GM12878 (cell line): ENCODE data around the gene DYNC1I2. TPM values are rescaled to one million over a fixed set of nuclear protein-coding genes. Genes with fewer than 3 reads are reported as not detected.

Experiments
- ATAC-seq: fragments of 200-7000 bp; cut with Tn5 transposase; 3 replicates; pipeline ENCODE4 v1.9.1; 2020; ENCODE audit warnings: mild to moderate bottlenecking, moderate library complexity
- BruUV-seq: library from RNA; stranded (reverse); fragments of 400-500 nt; replicated peaks from 2 replicates; lab custom pipeline; 2021; lab: Mats Ljungman, UMichigan
- CTCF ChIA-PET: fragments of 300-600 bp; sonication (Branson Sonifier 250); formaldehyde crosslinking; extraction: SDS; loops from one replicate; lab custom pipeline; 2021; ENCODE audit warnings: inconsistent platforms; lab: Yijun Ruan, JAX
- POLR2A ChIA-PET: fragments of 350-600 bp; formaldehyde crosslinking; extraction: SDS; loops from one replicate; lab custom pipeline; 2021; ENCODE audit warnings: inconsistent platforms; lab: Charles Lee
- RAD21 ChIA-PET: fragments of 300-600 bp; sonication (Branson Sonifier 250); formaldehyde crosslinking; loops from one replicate; lab custom pipeline; 2023; ENCODE audit warnings: antibody characterized with exemption; ENCODE audit not compliant: unreplicated experiment; lab: Charles Lee
- SMC1A ChIA-PET: fragments of 300-600 bp; sonication (Branson Sonifier 250); formaldehyde crosslinking; loops from one replicate; lab custom pipeline; 2023; ENCODE audit not compliant: unreplicated experiment, uncharacterized antibody; lab: Charles Lee
- DNase-seq: peaks from one replicate; pipeline ENCODE4 v3.0.0-alpha.2; 2011; ENCODE audit warnings: low read depth, low spot score
- FAIRE-seq: peaks from 3 replicates; lab custom pipeline; 2011; peaks lifted over from hg19 to GRCh38; lab: Jason Lieb, UNC
- H2AFZ ChIP-seq: 2 replicates; pipeline ENCODE4 v1.6.0; 2011; ENCODE audit warnings: low read depth, low read length, control low read depth; ENCODE audit not compliant: control insufficient read depth
- H3K27ac ChIP-seq: 2 replicates; pipeline ENCODE4 v1.5.1; 2011; ENCODE audit warnings: control low read depth; ENCODE audit not compliant: control insufficient read depth, insufficient read depth
- H3K27me3 ChIP-seq, 2 experiments: replicated peaks in 1 of 2; 2 replicates each; pipeline versions ENCODE4 v1.6.0 to v1.6.1; 2011; ENCODE audit warnings: low read length in 1 of 2; ENCODE audit not compliant: control insufficient read depth in 2 of 2, insufficient read depth in 2 of 2
- H3K36me3 ChIP-seq, 2 experiments: 2 replicates each; pipeline ENCODE4 v1.5.1; 2011; ENCODE audit warnings: low read length in 1 of 2; ENCODE audit not compliant: control insufficient read depth in 2 of 2, insufficient read depth in 2 of 2
- H3K4me1 ChIP-seq: 2 replicates; pipeline ENCODE4 v1.6.1; 2011; ENCODE audit warnings: mild to moderate bottlenecking, low read length, moderate library complexity, mixed read lengths; ENCODE audit not compliant: control insufficient read depth, insufficient read depth
- H3K4me2 ChIP-seq: 2 replicates; pipeline ENCODE4 v1.6.0; 2011; ENCODE audit warnings: control low read depth; ENCODE audit not compliant: control insufficient read depth, insufficient read depth
- H3K4me3 ChIP-seq: fragments of 200-600 bp; sonication (generic); 2 replicates; pipeline ENCODE4 v1.5.1; 2016
- H3K79me2 ChIP-seq: 2 replicates; pipeline ENCODE4 v1.6.0; 2011; ENCODE audit warnings: low read length; ENCODE audit not compliant: control insufficient read depth, insufficient read depth
- H3K9ac ChIP-seq: 2 replicates; pipeline ENCODE4 v1.8.0; 2011; ENCODE audit warnings: low read length, control low read depth, mixed read lengths; ENCODE audit not compliant: control insufficient read depth, insufficient read depth
- H3K9me3 ChIP-seq: replicated peaks from 3 replicates; pipeline ENCODE4 v1.5.1; 2011; ENCODE audit warnings: mild to moderate bottlenecking, low read length; ENCODE audit not compliant: control insufficient read depth, insufficient read depth
- H4K20me1 ChIP-seq: 2 replicates; pipeline ENCODE4 v1.6.0; 2011; ENCODE audit not compliant: control insufficient read depth, insufficient read depth
- ATF7 ChIP-seq: fragments of 450-650 bp; IDR thresholded peaks from 2 replicates; pipeline ENCODE4 v1.6.1; 2016; ENCODE audit warnings: low read depth, mild to moderate bottlenecking
- CHD1 ChIP-seq: IDR thresholded peaks from 2 replicates; pipeline ENCODE4 v1.6.1; 2012; ENCODE audit warnings: low read depth, low read length, improper control_type of control experiment
- DPF2 ChIP-seq: fragments of 450-650 bp; IDR thresholded peaks from 2 replicates; pipeline ENCODE4 v1.6.1; 2017; ENCODE audit warnings: mild to moderate bottlenecking
- EED ChIP-seq: sonication (generic); IDR thresholded peaks from 2 replicates; pipeline ENCODE4 v1.6.1; 2016; ENCODE audit warnings: antibody characterized with exemption, low read depth
- ETV6 ChIP-seq, 2 experiments: fragments of 450-650 bp in 1 of 2; IDR thresholded peaks in 1 of 2; conservative IDR thresholded peaks in 1 of 2; 2 replicates each; pipeline ENCODE4 v1.6.1; 2014; ENCODE audit warnings: antibody characterized with exemption in 1 of 2, borderline replicate concordance in 1 of 2, low read depth in 1 of 2, mild to moderate bottlenecking in 1 of 2, moderate library complexity in 1 of 2
- JUNB ChIP-seq: IDR thresholded peaks from 2 replicates; pipeline ENCODE4 v1.6.1; 2016; ENCODE audit warnings: antibody characterized with exemption, mild to moderate bottlenecking
- KAT2A ChIP-seq: conservative IDR thresholded peaks from 2 replicates; pipeline ENCODE4 v1.6.1; 2011; ENCODE audit warnings: low read depth, low read length; ENCODE audit not compliant: control insufficient read depth
- SUPT20H ChIP-seq: IDR thresholded peaks from 2 replicates; pipeline ENCODE4 v1.6.1; 2011; ENCODE audit warnings: low read depth, mild to moderate bottlenecking, low read length, moderate library complexity, borderline replicate concordance; ENCODE audit not compliant: control insufficient read depth
- TCF12 ChIP-seq: IDR thresholded peaks from 2 replicates; pipeline ENCODE4 v1.6.1; 2011; ENCODE audit warnings: low read depth, mild to moderate bottlenecking, low read length
- YBX1 ChIP-seq: fragments of 450-650 bp; IDR thresholded peaks from 2 replicates; pipeline ENCODE4 v1.6.1; 2016; ENCODE audit warnings: antibody characterized with exemption
- WGBS: methylation state at CpG from one replicate; pipeline ENCODE4 v1.1.6; 2016; ENCODE audit warnings: low lambda C conversion rate; ENCODE audit not compliant: insufficient replicate concordance, insufficient coverage; ENCODE audit errors: missing lambda C conversion rate; 5-methylcytosine and 5-hydroxymethylcytosine counted together
- in situ Hi-C: fragments of 300-500 bp; cut with MboI; formaldehyde crosslinking; loops from 9 replicates; pipeline ENCODE4 v1.14.3; 2018; ENCODE audit warnings: mixed read lengths
- intact Hi-C: fragments of 100-400 bp; cut with micrococcal nuclease; formaldehyde crosslinking; loops from one replicate; pipeline ENCODE4 v1.14.2; 2022; ENCODE audit not compliant: unreplicated experiment
- polyA plus RNA-seq, 11 experiments: library from polyadenylated mRNA; depleted of rRNA in 4 of 11; unstranded in 6 of 11; stranded (reverse) in 5 of 11; fragments of >200 nt; fragmentation: Nextera tagmentation in 4 of 11; fragmentation: Illumina TruSeq in 1 of 11; extraction: Ambion mirVana in 4 of 11; extraction: Trizol in 1 of 11; gene quantifications; 1 replicate in 1 of 11; 2 replicates in 10 of 11; pipeline versions ENCODE4 v1.2.1 to v1.2.3, GENCODE V29; 2011 to 2016; ENCODE audit warnings: inconsistent platforms in 2 of 11, missing spikeins in 2 of 11, low read depth in 1 of 11
- total RNA-seq, 4 experiments: library from RNA; depleted of rRNA in 3 of 4; stranded (reverse); fragments of >200 nt in 3 of 4; fragmentation: Illumina TruSeq in 1 of 4; extraction: Trizol in 1 of 4; gene quantifications; 2 replicates each; pipeline versions ENCODE4 v1.2.1 to v1.2.3, GENCODE V29; 2013 to 2021
- TF ChIP-seq, protein P1 (sequence below): fragments of 450-650 bp; conservative IDR thresholded peaks from 2 replicates; pipeline ENCODE4 v1.6.1; 2017; ENCODE audit warnings: mild to moderate bottlenecking, moderate library complexity
- TF ChIP-seq, protein P2 (sequence below): fragments of 450-650 bp; formaldehyde crosslinking; IDR thresholded peaks from 2 replicates; pipeline ENCODE4 v1.5.0; 2022; ENCODE audit warnings: mild to moderate bottlenecking, missing genetic modification characterization
- TF ChIP-seq, protein P3 (sequence below): fragments of 150-350 bp; IDR thresholded peaks from 2 replicates; pipeline ENCODE4 v1.6.1; 2016; ENCODE audit warnings: low read depth, low read length

DYNC1I2 gene
- total and polyA plus RNA-seq, 10 of the 15 experiments (the other 5 are each of a cell fraction or from before 2014, with no cell fraction given) = 39.9 to 113 (median 53.5) TPM

DNA sequence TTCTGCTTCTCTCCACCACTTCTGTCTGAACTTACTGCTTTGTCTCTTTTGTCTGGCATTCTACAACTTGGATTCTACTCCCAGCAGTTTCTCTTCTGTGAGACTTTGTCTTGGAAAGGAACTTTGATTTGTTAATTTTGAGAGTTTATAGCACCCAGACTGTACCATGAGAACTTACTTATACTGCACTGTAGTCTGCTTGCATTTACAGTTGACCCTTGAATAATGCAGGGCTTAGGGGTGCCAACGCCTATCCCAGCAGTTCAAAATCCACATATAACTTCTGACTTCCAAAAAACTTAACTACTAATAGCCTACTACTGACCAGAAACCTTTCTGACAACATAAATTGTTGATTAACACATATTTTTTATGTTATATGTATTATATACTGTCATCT is 55.5 kb downstream of the DYNC1I2 start (continued):
- TF ChIP-seq, protein P1, sequence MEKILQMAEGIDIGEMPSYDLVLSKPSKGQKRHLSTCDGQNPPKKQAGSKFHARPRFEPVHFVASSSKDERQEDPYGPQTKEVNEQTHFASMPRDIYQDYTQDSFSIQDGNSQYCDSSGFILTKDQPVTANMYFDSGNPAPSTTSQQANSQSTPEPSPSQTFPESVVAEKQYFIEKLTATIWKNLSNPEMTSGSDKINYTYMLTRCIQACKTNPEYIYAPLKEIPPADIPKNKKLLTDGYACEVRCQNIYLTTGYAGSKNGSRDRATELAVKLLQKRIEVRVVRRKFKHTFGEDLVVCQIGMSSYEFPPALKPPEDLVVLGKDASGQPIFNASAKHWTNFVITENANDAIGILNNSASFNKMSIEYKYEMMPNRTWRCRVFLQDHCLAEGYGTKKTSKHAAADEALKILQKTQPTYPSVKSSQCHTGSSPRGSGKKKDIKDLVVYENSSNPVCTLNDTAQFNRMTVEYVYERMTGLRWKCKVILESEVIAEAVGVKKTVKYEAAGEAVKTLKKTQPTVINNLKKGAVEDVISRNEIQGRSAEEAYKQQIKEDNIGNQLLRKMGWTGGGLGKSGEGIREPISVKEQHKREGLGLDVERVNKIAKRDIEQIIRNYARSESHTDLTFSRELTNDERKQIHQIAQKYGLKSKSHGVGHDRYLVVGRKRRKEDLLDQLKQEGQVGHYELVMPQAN = no peak
- TF ChIP-seq EED = no peak
- TF ChIP-seq ETV6 (conservative IDR thresholded peaks at IDR 0.05 in 1 of 2, IDR thresholded peaks at IDR 0.05 in 1 of 2; ENCODE audit: borderline replicate concordance in 1 of 2, low read depth in 1 of 2) = no peak

DNA sequence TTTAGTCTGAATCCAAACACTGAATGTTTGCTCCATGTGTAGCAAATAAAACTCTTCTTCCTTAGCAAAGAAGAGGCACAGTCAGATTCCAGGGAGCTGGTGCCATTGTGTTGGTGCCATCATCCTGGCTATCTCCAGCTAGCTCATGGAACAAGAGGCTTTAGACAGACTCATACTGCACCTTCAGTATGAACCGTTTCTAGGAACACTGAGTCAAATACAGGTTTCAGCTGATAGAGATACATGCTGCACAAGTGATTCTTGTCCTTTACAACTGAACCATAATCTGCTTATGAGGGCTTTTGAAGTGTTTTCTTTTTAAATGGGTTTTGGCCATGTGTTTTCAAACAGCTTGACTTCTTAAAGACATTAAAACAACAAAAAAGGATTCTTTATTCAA is 57.9 kb downstream of the DYNC1I2 start:
- Histone ChIP-seq H3K9ac (no peak overlapping the region), H3K4me1 (peaks cover 10% of the 10 kb centered on the region; the same call in 1 of the 2 replicates), H2AFZ (no peak overlapping the region)
- RAD21 ChIA-PET = no interaction called here
- DNase-seq = no peak
- in situ Hi-C loops = no loop called here
- SMC1A ChIA-PET = interaction anchor here (0.8 to 1.1 kb wide), 3 partner anchors 9 to 42 kb away, joined by 3 to 4 read pairs (median 3); no protein-coding TSS in a partner anchor
- CTCF ChIA-PET = interaction anchor here (0.9 to 1.1 kb wide), 3 partner anchors 17 to 359 kb away, joined by 3 read pairs; no protein-coding TSS in a partner anchor
- TF ChIP-seq YBX1 (no peak), JUNB (no peak), ATF7 (no peak), CHD1 (no peak), DPF2 (no peak), SUPT20H (no peak), TCF12 (no peak), KAT2A (no peak)
- TF ChIP-seq, protein P2, sequence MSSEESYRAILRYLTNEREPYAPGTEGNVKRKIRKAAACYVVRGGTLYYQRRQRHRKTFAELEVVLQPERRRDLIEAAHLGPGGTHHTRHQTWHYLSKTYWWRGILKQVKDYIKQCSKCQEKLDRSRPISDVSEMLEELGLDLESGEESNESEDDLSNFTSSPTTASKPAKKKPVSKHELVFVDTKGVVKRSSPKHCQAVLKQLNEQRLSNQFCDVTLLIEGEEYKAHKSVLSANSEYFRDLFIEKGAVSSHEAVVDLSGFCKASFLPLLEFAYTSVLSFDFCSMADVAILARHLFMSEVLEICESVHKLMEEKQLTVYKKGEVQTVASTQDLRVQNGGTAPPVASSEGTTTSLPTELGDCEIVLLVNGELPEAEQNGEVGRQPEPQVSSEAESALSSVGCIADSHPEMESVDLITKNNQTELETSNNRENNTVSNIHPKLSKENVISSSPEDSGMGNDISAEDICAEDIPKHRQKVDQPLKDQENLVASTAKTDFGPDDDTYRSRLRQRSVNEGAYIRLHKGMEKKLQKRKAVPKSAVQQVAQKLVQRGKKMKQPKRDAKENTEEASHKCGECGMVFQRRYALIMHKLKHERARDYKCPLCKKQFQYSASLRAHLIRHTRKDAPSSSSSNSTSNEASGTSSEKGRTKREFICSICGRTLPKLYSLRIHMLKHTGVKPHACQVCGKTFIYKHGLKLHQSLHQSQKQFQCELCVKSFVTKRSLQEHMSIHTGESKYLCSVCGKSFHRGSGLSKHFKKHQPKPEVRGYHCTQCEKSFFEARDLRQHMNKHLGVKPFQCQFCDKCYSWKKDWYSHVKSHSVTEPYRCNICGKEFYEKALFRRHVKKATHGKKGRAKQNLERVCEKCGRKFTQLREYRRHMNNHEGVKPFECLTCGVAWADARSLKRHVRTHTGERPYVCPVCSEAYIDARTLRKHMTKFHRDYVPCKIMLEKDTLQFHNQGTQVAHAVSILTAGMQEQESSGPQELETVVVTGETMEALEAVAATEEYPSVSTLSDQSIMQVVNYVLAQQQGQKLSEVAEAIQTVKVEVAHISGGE (CRISPR knock-in tag) = no peak
- TF ChIP-seq, protein P3, sequence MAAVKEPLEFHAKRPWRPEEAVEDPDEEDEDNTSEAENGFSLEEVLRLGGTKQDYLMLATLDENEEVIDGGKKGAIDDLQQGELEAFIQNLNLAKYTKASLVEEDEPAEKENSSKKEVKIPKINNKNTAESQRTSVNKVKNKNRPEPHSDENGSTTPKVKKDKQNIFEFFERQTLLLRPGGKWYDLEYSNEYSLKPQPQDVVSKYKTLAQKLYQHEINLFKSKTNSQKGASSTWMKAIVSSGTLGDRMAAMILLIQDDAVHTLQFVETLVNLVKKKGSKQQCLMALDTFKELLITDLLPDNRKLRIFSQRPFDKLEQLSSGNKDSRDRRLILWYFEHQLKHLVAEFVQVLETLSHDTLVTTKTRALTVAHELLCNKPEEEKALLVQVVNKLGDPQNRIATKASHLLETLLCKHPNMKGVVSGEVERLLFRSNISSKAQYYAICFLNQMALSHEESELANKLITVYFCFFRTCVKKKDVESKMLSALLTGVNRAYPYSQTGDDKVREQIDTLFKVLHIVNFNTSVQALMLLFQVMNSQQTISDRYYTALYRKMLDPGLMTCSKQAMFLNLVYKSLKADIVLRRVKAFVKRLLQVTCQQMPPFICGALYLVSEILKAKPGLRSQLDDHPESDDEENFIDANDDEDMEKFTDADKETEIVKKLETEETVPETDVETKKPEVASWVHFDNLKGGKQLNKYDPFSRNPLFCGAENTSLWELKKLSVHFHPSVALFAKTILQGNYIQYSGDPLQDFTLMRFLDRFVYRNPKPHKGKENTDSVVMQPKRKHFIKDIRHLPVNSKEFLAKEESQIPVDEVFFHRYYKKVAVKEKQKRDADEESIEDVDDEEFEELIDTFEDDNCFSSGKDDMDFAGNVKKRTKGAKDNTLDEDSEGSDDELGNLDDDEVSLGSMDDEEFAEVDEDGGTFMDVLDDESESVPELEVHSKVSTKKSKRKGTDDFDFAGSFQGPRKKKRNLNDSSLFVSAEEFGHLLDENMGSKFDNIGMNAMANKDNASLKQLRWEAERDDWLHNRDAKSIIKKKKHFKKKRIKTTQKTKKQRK = no peak
- TF ChIP-seq, all 136 proteins: peak for 0
- BruUV-seq = no TSS peak
- H3K79me2 ChIP-seq = no peaks in the 10 kb centered on the region
- no peak overlapping the region for H3K27ac ChIP-seq
- H3K4me3 ChIP-seq = no peak overlapping the region
- POLR2A ChIA-PET = interaction anchor here (0.6 kb wide), 1 partner anchor 79 kb away, joined by 3 read pairs; no protein-coding TSS in a partner anchor
- ATAC-seq (no peak), FAIRE-seq (no peak)
- no peaks in the 10 kb centered on the region for H3K27me3 ChIP-seq
- H4K20me1 ChIP-seq = no peaks in the 10 kb centered on the region
- no peaks in the 10 kb centered on the region for H3K9me3 ChIP-seq
- H3K4me2 ChIP-seq = no peak overlapping the region
- intact Hi-C loops = no loop called here
- no peaks in the 10 kb centered on the region; a peak in 2 of 4 replicates for H3K36me3 ChIP-seq
- WGBS = 41% methylated on average over 1 of the region's 1 CpG
